WERI-Rb-1 (cell line): Measurements from ENCODE around the gene STK17A.

Experiments used
- DNase-seq: peaks from one replicate; pipeline ENCODE4 v3.0.0-alpha.2; 2020
- H3K27ac ChIP-seq: fragments of 250-450 bp; sonication (Bioruptor Pico); 2 replicates; pipeline ENCODE4 v1.5.1; 2020; ENCODE audit warnings: mild to moderate bottlenecking, moderate library complexity
- H3K27me3 ChIP-seq: fragments of 250-450 bp; sonication (Bioruptor Pico); 2 replicates; pipeline ENCODE4 v1.5.1; 2021; ENCODE audit warnings: mild to moderate bottlenecking, low read depth, moderate library complexity; ENCODE audit not compliant: insufficient read depth, severe bottlenecking
- H3K36me3 ChIP-seq: fragments of 250-450 bp; sonication (Bioruptor Pico); 2 replicates; pipeline ENCODE4 v1.5.1; 2020; ENCODE audit warnings: mild to moderate bottlenecking, moderate library complexity
- H3K4me3 ChIP-seq: 2 replicates; pipeline ENCODE4 v1.5.1; 2011; ENCODE audit warnings: low read depth, mild to moderate bottlenecking, control low read depth, low read length
- H3K9me3 ChIP-seq: fragments of 250-450 bp; sonication (Bioruptor Pico); 2 replicates; pipeline ENCODE4 v1.5.1; 2021; ENCODE audit warnings: mild to moderate bottlenecking, moderate library complexity; ENCODE audit not compliant: severe bottlenecking
- TF ChIP-seq, protein P1 (sequence below): IDR thresholded peaks from 2 replicates; pipeline ENCODE4 v1.5.1; 2011; ENCODE audit warnings: low read depth, mild to moderate bottlenecking, control low read depth, inconsistent platforms, low read length

Gene STK17A

DNA sequence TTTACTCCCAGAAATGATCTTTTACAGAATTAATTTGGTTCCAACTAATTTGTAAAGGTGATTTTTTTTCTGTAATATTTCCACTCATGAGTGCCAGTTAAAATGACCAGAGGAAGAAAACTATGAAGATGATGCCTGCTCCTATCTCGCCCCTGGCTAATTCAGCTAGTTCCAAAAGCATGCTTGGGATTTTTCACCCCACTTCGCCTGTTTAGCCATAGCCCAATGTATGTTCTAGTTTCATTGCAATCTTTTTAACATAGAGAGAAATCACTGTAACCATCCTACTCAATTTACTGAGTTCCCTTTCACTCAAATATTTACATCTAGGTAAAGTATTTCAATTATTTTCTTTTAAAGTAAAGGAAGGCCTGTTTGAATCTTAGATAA lies 23.0 kb upstream of the STK17A start:
- Histone ChIP-seq H3K36me3 (no peaks in the 10 kb centered on the region), H3K27ac (no peak overlapping the region), H3K27me3 (peaks cover 6% of the 10 kb centered on the region), H3K4me3 (no peak overlapping the region), H3K9me3 (peaks cover 2% of the 10 kb centered on the region)
- TF ChIP-seq, protein P1, sequence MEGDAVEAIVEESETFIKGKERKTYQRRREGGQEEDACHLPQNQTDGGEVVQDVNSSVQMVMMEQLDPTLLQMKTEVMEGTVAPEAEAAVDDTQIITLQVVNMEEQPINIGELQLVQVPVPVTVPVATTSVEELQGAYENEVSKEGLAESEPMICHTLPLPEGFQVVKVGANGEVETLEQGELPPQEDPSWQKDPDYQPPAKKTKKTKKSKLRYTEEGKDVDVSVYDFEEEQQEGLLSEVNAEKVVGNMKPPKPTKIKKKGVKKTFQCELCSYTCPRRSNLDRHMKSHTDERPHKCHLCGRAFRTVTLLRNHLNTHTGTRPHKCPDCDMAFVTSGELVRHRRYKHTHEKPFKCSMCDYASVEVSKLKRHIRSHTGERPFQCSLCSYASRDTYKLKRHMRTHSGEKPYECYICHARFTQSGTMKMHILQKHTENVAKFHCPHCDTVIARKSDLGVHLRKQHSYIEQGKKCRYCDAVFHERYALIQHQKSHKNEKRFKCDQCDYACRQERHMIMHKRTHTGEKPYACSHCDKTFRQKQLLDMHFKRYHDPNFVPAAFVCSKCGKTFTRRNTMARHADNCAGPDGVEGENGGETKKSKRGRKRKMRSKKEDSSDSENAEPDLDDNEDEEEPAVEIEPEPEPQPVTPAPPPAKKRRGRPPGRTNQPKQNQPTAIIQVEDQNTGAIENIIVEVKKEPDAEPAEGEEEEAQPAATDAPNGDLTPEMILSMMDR: no peak
- no peak for DNase-seq

GRCh38 chr7:43560742-43561330 lies 22.1 kb upstream of the STK17A start:
- TF ChIP-seq, protein P1: no peak
- Histone ChIP-seq H3K9me3 (peaks cover 2% of the 10 kb centered on the region), H3K27ac (no peak overlapping the region), H3K4me3 (no peak overlapping the region), H3K36me3 (no peaks in the 10 kb centered on the region), H3K27me3 (peaks cover 4% of the 10 kb centered on the region)
- DNase-seq: no peak

- Histone ChIP-seq H3K27ac (no peak overlapping the region), H3K4me3 (no peak overlapping the region), H3K9me3 (peaks cover 2% of the 10 kb centered on the region), H3K27me3 (no peaks in the 10 kb centered on the region), H3K36me3 (no peaks in the 10 kb centered on the region)
- TF ChIP-seq, protein P1: no peak
- no peak for DNase-seq
These were observed 20.5 kb upstream of the STK17A start for GRCh38 chr7:43562383-43562782.

- TF ChIP-seq, protein P1: no peak
- Histone ChIP-seq H3K4me3 (no peak overlapping the region), H3K9me3 (peaks cover 2% of the 10 kb centered on the region), H3K27ac (no peak overlapping the region), H3K27me3 (no peaks in the 10 kb centered on the region), H3K36me3 (no peaks in the 10 kb centered on the region)
- no peak for DNase-seq
These were observed 17.1 kb upstream of the STK17A start for GRCh38 chr7:43565786-43566185.

DNA sequence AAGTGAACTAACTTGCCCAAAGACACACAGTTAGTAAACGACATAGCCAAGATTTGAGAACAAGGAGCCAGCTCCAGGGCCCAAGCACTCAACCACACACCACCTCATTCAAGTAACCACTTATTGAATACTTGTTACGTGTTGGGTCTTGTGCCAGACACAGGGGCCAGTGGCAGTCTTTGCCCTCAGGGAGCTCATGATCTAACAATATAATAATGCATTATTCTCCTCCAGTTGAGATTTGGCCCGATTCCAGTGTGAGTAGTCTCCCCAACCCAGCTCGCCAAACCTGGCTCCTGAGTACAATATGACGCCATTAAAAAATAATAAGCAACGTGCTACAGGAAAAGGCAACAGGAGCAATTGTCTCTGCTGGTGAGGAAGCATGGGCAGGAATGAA lies 14.4 kb upstream of the STK17A start:
- Histone ChIP-seq H3K27me3 (no peaks in the 10 kb centered on the region), H3K4me3 (no peak overlapping the region), H3K9me3 (no peaks in the 10 kb centered on the region), H3K27ac (no peak overlapping the region), H3K36me3 (no peaks in the 10 kb centered on the region)
- DNase-seq: no peak
- TF ChIP-seq, protein P1: no peak

DNA sequence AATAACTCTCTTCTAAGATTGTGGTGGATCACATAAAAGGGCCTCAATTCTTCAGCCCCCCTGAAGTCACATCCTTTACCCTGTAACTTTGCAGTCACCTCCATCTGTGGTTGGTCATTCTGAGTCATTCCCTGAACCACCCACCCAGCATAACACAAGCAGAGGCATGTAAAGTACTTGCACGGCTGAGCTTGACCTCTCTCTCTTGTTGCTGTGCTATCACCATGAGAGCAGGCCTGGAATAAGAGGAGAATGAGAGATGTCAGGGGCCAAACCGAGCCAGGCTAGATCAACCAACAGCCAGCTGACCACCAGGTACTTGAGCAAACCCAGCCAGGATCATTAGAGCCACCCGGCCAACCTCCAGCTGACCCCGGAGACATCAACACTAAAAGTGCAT lies 13.5 kb upstream of the STK17A start:
- Histone ChIP-seq H3K9me3 (no peaks in the 10 kb centered on the region), H3K27ac (no peak overlapping the region), H3K4me3 (no peak overlapping the region), H3K36me3 (no peaks in the 10 kb centered on the region), H3K27me3 (no peaks in the 10 kb centered on the region)
- DNase-seq: no peak
- TF ChIP-seq, protein P1: no peak
